Fibroblast of skin of right quadriceps (primary cell): Measurements from ENCODE around the gene GPR135.

ENCODE experiments used
- DNase-seq: peaks from one replicate; pipeline ENCODE4 v3.0.0-alpha.2; 2013

GPR135 gene

GRCh38 chr14:59422069-59422881, 42.9 kb downstream of the GPR135 start:
- peak; percentile 29 for DNase-seq

- no peak for DNase-seq
Measured at GRCh38 chr14:59419303-59419702, 45.9 kb downstream of the GPR135 start.

DNA sequence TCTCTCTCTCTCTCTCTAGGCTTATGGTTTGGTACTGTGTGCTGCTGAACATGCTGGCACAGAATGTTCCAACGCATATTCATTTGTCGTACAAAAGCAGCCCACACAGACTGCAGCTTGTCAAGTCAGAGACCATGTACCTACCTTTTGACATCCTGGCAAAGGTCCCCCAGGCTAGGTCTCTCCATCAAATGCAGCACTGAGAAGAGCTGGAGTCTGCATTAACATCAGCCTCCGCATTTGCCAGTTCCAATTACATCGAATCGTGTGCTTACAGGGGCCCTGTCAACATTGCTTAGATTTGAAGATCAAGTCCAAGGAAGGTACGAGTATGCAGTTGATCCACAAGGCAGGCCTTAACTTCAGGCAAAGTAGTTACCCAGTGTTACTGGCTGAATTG, 47.9 kb downstream of the GPR135 start:
- no peak for DNase-seq

DNA sequence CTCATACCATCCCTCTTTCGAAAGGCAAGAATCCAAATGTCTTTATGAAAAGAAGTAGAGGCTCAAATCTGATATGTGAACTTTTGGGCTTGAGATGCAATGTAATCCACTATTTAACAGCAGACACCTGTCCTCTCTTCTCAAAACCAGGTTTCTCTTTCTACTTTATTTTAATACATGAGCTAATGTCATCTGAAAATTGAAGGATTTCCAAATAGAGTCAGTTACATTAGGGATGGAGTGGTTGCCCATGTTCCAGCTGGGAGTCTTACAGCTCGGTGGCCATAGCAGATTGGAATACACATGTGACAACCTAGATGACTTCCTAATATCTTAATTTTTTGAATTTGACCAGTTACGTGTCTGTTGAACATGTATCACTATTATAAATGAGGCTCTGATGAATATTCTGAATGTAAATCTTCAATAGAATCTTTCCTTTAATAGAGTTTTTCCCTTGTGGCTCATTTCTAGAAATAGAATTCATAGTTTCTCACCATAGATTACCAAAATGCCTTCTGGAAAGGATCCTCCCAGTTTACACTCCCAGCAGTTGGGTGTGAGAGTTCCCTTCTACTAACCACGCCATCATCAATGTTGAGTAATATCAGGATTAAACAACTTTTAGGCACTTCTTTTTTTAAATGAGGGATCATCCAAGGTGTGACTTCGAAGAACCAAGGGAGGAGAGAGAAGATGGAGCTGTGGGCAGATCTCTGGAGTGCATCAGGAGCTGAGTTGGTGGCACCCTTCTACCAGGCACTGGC, 49.2 kb downstream of the GPR135 start:
- DNase-seq = no peak
